GM23338 (cell line): ENCODE data around the gene MPO. TPM values are rescaled to one million over a fixed set of nuclear protein-coding genes. Genes with fewer than 3 reads are reported as not detected.

ENCODE experiments used
- ATAC-seq: fragments of 200-7000 bp; cut with Tn5 transposase; 3 replicates; pipeline ENCODE4 v1.9.1; 2020
- DNase-seq: peaks from one replicate; pipeline ENCODE4 v3.0.0-alpha.2; 2015; ENCODE audit warnings: low spot score
- H2AFZ ChIP-seq: fragments of 200-600 bp; sonication (generic); 2 replicates; pipeline ENCODE4 v1.8.0; 2016; ENCODE audit warnings: antibody characterized with exemption, mild to moderate bottlenecking, moderate library complexity
- H3F3A ChIP-seq: fragments of 200-600 bp; sonication (generic); replicated peaks from 2 replicates; pipeline ENCODE4 v1.8.0; 2017; ENCODE audit warnings: antibody characterized with exemption, mixed run types, low read depth
- H3K27ac ChIP-seq: fragments of 200-600 bp; sonication (generic); 2 replicates; pipeline ENCODE4 v1.6.1; 2016; ENCODE audit warnings: low read depth
- H3K27me3 ChIP-seq: fragments of 200-600 bp; sonication (generic); 2 replicates; pipeline ENCODE4 v1.8.0; 2016; ENCODE audit warnings: mild to moderate bottlenecking, mixed run types, moderate library complexity; ENCODE audit not compliant: insufficient read depth
- H3K36me3 ChIP-seq: fragments of 200-600 bp; sonication (generic); 2 replicates; pipeline ENCODE4 v1.8.0; 2016; ENCODE audit warnings: mild to moderate bottlenecking; ENCODE audit not compliant: insufficient read depth
- H3K4me1 ChIP-seq: fragments of 200-600 bp; sonication (generic); 2 replicates; pipeline ENCODE4 v1.8.0; 2016; ENCODE audit warnings: mild to moderate bottlenecking, moderate library complexity; ENCODE audit not compliant: insufficient read depth
- H3K4me2 ChIP-seq: fragments of 200-600 bp; sonication (generic); 2 replicates; pipeline ENCODE4 v1.7.1; 2017; ENCODE audit warnings: mixed run types
- H3K4me3 ChIP-seq: fragments of 200-600 bp; sonication (generic); 2 replicates; pipeline ENCODE4 v1.6.1; 2016; ENCODE audit warnings: mixed run types
- H3K79me2 ChIP-seq: fragments of 200-600 bp; sonication (generic); replicated peaks from 2 replicates; pipeline ENCODE4 v1.8.0; 2017; ENCODE audit warnings: mild to moderate bottlenecking; ENCODE audit not compliant: insufficient read depth
- H3K9me2 ChIP-seq: fragments of 200-600 bp; sonication (generic); 2 replicates; pipeline ENCODE4 v1.8.0; 2017; ENCODE audit not compliant: insufficient read depth
- H4K20me1 ChIP-seq: fragments of 200-600 bp; sonication (generic); replicated peaks from 2 replicates; pipeline ENCODE4 v1.8.0; 2017; ENCODE audit warnings: mild to moderate bottlenecking; ENCODE audit not compliant: insufficient read depth
- H3K27ac Mint-ChIP-seq: 2 replicates; pipeline ENCODE4 v1.8.0; 2020; ENCODE audit warnings: inconsistent platforms, mild to moderate bottlenecking, moderate library complexity, mixed read lengths
- H3K27me3 Mint-ChIP-seq: 3 replicates; pipeline ENCODE4 v1.8.0; 2022; ENCODE audit warnings: low read depth, mild to moderate bottlenecking, moderate library complexity, mixed read lengths, inconsistent platforms; ENCODE audit not compliant: insufficient read depth, poor library complexity
- H3K36me3 Mint-ChIP-seq: 3 replicates; pipeline ENCODE4 v1.8.0; 2021; ENCODE audit warnings: low read depth, mild to moderate bottlenecking, inconsistent platforms, moderate library complexity, mixed read lengths
- H3K4me1 Mint-ChIP-seq: 3 replicates; pipeline ENCODE4 v1.8.0; 2020; ENCODE audit warnings: mild to moderate bottlenecking, inconsistent platforms, mixed read lengths
- H3K4me3 Mint-ChIP-seq: 3 replicates; pipeline ENCODE4 v1.8.0; 2021; ENCODE audit warnings: moderate library complexity, mild to moderate bottlenecking, inconsistent platforms, mixed read lengths
- H3K9me3 Mint-ChIP-seq: 3 replicates; pipeline ENCODE4 v1.8.0; 2020; ENCODE audit warnings: moderate library complexity, mild to moderate bottlenecking, inconsistent platforms, mixed read lengths
- CREB1 ChIP-seq: fragments of 250-450 bp; sonication (Bioruptor Pico); IDR thresholded peaks from 2 replicates; pipeline ENCODE4 v1.5.0; 2020; ENCODE audit warnings: low read depth, mild to moderate bottlenecking, moderate library complexity
- EZH2 ChIP-seq: fragments of 200-600 bp; sonication (generic); IDR thresholded peaks from one replicate; pipeline ENCODE4 v1.8.0; 2017; ENCODE audit warnings: antibody characterized with exemption, mild to moderate bottlenecking, low read depth; ENCODE audit not compliant: unreplicated experiment
- EZH2phosphoT487 ChIP-seq: fragments of 200-600 bp; sonication (generic); IDR thresholded peaks from one replicate; pipeline ENCODE4 v1.8.1; 2018; ENCODE audit warnings: antibody characterized with exemption; ENCODE audit not compliant: unreplicated experiment
- JUNB ChIP-seq: IDR thresholded peaks from one replicate; pipeline ENCODE4 v1.6.1; 2016; ENCODE audit warnings: antibody characterized with exemption; ENCODE audit not compliant: unreplicated experiment
- NANOG ChIP-seq: IDR thresholded peaks from 2 replicates; pipeline ENCODE4 v1.6.1; 2016; ENCODE audit warnings: antibody characterized with exemption, borderline replicate concordance
- POLR2AphosphoS5 ChIP-seq: IDR thresholded peaks from 2 replicates; pipeline ENCODE4 v1.6.1; 2016; ENCODE audit warnings: antibody characterized with exemption, low read depth
- STAT1 ChIP-seq: IDR thresholded peaks from one replicate; pipeline ENCODE4 v1.6.1; 2016; ENCODE audit warnings: antibody characterized with exemption; ENCODE audit not compliant: unreplicated experiment
- ZNF114 ChIP-seq: fragments of 250-450 bp; sonication (Bioruptor Pico); IDR thresholded peaks from 2 replicates; pipeline ENCODE4 v1.5.0; 2020; ENCODE audit warnings: mild to moderate bottlenecking, moderate library complexity
- ZNF331 ChIP-seq: fragments of 250-450 bp; sonication (Bioruptor Pico); IDR thresholded peaks from 2 replicates; pipeline ENCODE4 v1.5.0; 2020; ENCODE audit warnings: low read depth, mild to moderate bottlenecking, moderate library complexity
- polyA plus RNA-seq: library from polyadenylated mRNA; unstranded; fragments of >200 nt; fragmentation: Nextera tagmentation; extraction: Ambion mirVana; gene quantifications from 2 replicates; pipeline ENCODE4 v1.2.1, GENCODE V29; 2016
- total RNA-seq: library from RNA; depleted of rRNA; stranded (reverse); fragments of >200 nt; shearing (Covaris generic); gene quantifications from 2 replicates; pipeline ENCODE4 v1.2.3, GENCODE V29; 2014
- TF ChIP-seq, protein P1 (sequence below): IDR thresholded peaks from 2 replicates; pipeline ENCODE4 v1.6.1; 2016; ENCODE audit warnings: antibody characterized with exemption
- TF ChIP-seq, protein P2 (sequence below), 2 experiments: fragments of 200-600 bp in 1 of 2; sonication (generic) in 1 of 2; conservative IDR thresholded peaks; 2 replicates each; pipeline versions ENCODE4 v1.5.1 to v1.6.1; 2016 to 2017; ENCODE audit warnings: antibody characterized with exemption in 2 of 2, low read depth in 2 of 2, mild to moderate bottlenecking in 2 of 2, moderate library complexity in 1 of 2
- TF ChIP-seq, protein P3 (sequence below): fragments of 250-450 bp; sonication (Bioruptor Pico); IDR thresholded peaks from 2 replicates; pipeline ENCODE4 v1.5.0; 2020; ENCODE audit warnings: mild to moderate bottlenecking, moderate library complexity
- TF ChIP-seq, protein P4 (sequence below): IDR thresholded peaks from one replicate; pipeline ENCODE4 v1.6.1; 2018; ENCODE audit warnings: antibody characterized with exemption; ENCODE audit not compliant: unreplicated experiment

Gene MPO
- total and polyA plus RNA-seq, 2 experiments from 2014 or later, result 0.08 TPM; not detected in 1

DNA sequence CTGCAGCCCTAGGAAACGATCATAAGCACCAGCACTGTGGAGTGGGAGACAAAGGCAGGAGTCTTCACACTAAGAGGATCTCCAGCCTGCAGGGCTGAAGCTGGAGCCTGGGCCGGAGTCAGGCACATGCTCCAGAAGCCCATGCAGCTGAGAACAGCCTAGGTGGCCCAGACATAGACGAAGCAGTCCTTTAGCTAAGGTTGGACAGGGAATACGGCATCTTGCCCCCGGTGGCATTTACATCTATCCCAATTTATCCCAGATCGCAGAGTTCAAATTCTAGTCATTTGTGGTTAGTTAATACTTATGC, 33.9 kb upstream of the MPO start:
- no peak for DNase-seq
- Histone ChIP-seq H2AFZ (no peak overlapping the region), H3F3A (no peaks in the 10 kb centered on the region), H3K36me3 (no peaks in the 10 kb centered on the region), H3K27ac (no peak overlapping the region), H3K9me2 (no peaks in the 10 kb centered on the region), H3K4me3 (no peak overlapping the region), H3K4me1 (no peaks in the 10 kb centered on the region), H3K4me2 (no peak overlapping the region), H4K20me1 (no peaks in the 10 kb centered on the region), H3K27me3 (no peaks in the 10 kb centered on the region), H3K79me2 (no peaks in the 10 kb centered on the region)
- no peak for TF ChIP-seq ZNF114 (CRISPR knock-in tag)
- no peak for TF ChIP-seq NANOG
- TF ChIP-seq, protein P1, sequence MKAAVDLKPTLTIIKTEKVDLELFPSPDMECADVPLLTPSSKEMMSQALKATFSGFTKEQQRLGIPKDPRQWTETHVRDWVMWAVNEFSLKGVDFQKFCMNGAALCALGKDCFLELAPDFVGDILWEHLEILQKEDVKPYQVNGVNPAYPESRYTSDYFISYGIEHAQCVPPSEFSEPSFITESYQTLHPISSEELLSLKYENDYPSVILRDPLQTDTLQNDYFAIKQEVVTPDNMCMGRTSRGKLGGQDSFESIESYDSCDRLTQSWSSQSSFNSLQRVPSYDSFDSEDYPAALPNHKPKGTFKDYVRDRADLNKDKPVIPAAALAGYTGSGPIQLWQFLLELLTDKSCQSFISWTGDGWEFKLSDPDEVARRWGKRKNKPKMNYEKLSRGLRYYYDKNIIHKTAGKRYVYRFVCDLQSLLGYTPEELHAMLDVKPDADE, result no peak
- TF ChIP-seq, protein P2, sequence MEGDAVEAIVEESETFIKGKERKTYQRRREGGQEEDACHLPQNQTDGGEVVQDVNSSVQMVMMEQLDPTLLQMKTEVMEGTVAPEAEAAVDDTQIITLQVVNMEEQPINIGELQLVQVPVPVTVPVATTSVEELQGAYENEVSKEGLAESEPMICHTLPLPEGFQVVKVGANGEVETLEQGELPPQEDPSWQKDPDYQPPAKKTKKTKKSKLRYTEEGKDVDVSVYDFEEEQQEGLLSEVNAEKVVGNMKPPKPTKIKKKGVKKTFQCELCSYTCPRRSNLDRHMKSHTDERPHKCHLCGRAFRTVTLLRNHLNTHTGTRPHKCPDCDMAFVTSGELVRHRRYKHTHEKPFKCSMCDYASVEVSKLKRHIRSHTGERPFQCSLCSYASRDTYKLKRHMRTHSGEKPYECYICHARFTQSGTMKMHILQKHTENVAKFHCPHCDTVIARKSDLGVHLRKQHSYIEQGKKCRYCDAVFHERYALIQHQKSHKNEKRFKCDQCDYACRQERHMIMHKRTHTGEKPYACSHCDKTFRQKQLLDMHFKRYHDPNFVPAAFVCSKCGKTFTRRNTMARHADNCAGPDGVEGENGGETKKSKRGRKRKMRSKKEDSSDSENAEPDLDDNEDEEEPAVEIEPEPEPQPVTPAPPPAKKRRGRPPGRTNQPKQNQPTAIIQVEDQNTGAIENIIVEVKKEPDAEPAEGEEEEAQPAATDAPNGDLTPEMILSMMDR (conservative IDR thresholded peaks at IDR 0.05; ENCODE audit: low read depth in 2 of 2), result no peak
- no peak for TF ChIP-seq ZNF331 (CRISPR knock-in tag)
- no peak for TF ChIP-seq EZH2phosphoT487
- TF ChIP-seq CREB1, result no peak
- TF ChIP-seq POLR2AphosphoS5, result no peak
- TF ChIP-seq, protein P3, sequence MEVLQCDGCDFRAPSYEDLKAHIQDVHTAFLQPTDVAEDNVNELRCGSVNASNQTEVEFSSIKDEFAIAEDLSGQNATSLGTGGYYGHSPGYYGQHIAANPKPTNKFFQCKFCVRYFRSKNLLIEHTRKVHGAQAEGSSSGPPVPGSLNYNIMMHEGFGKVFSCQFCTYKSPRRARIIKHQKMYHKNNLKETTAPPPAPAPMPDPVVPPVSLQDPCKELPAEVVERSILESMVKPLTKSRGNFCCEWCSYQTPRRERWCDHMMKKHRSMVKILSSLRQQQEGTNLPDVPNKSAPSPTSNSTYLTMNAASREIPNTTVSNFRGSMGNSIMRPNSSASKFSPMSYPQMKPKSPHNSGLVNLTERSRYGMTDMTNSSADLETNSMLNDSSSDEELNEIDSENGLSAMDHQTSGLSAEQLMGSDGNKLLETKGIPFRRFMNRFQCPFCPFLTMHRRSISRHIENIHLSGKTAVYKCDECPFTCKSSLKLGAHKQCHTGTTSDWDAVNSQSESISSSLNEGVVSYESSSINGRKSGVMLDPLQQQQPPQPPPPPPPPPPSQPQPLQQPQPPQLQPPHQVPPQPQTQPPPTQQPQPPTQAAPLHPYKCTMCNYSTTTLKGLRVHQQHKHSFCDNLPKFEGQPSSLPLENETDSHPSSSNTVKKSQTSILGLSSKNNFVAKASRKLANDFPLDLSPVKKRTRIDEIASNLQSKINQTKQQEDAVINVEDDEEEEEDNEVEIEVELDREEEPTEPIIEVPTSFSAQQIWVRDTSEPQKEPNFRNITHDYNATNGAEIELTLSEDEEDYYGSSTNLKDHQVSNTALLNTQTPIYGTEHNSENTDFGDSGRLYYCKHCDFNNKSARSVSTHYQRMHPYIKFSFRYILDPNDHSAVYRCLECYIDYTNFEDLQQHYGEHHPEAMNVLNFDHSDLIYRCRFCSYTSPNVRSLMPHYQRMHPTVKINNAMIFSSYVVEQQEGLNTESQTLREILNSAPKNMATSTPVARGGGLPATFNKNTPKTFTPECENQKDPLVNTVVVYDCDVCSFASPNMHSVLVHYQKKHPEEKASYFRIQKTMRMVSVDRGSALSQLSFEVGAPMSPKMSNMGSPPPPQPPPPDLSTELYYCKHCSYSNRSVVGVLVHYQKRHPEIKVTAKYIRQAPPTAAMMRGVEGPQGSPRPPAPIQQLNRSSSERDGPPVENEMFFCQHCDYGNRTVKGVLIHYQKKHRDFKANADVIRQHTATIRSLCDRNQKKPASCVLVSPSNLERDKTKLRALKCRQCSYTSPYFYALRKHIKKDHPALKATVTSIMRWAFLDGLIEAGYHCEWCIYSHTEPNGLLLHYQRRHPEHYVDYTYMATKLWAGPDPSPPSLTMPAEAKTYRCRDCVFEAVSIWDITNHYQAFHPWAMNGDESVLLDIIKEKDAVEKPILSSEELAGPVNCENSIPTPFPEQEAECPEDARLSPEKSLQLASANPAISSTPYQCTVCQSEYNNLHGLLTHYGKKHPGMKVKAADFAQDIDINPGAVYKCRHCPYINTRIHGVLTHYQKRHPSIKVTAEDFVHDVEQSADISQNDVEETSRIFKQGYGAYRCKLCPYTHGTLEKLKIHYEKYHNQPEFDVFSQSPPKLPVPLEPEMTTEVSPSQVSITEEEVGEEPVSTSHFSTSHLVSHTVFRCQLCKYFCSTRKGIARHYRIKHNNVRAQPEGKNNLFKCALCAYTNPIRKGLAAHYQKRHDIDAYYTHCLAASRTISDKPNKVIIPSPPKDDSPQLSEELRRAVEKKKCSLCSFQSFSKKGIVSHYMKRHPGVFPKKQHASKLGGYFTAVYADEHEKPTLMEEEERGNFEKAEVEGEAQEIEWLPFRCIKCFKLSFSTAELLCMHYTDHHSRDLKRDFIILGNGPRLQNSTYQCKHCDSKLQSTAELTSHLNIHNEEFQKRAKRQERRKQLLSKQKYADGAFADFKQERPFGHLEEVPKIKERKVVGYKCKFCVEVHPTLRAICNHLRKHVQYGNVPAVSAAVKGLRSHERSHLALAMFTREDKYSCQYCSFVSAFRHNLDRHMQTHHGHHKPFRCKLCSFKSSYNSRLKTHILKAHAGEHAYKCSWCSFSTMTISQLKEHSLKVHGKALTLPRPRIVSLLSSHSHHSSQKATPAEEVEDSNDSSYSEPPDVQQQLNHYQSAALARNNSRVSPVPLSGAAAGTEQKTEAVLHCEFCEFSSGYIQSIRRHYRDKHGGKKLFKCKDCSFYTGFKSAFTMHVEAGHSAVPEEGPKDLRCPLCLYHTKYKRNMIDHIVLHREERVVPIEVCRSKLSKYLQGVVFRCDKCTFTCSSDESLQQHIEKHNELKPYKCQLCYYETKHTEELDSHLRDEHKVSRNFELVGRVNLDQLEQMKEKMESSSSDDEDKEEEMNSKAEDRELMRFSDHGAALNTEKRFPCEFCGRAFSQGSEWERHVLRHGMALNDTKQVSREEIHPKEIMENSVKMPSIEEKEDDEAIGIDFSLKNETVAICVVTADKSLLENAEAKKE (CRISPR knock-in tag), result no peak
- no peak for TF ChIP-seq EZH2
- TF ChIP-seq, protein P4, sequence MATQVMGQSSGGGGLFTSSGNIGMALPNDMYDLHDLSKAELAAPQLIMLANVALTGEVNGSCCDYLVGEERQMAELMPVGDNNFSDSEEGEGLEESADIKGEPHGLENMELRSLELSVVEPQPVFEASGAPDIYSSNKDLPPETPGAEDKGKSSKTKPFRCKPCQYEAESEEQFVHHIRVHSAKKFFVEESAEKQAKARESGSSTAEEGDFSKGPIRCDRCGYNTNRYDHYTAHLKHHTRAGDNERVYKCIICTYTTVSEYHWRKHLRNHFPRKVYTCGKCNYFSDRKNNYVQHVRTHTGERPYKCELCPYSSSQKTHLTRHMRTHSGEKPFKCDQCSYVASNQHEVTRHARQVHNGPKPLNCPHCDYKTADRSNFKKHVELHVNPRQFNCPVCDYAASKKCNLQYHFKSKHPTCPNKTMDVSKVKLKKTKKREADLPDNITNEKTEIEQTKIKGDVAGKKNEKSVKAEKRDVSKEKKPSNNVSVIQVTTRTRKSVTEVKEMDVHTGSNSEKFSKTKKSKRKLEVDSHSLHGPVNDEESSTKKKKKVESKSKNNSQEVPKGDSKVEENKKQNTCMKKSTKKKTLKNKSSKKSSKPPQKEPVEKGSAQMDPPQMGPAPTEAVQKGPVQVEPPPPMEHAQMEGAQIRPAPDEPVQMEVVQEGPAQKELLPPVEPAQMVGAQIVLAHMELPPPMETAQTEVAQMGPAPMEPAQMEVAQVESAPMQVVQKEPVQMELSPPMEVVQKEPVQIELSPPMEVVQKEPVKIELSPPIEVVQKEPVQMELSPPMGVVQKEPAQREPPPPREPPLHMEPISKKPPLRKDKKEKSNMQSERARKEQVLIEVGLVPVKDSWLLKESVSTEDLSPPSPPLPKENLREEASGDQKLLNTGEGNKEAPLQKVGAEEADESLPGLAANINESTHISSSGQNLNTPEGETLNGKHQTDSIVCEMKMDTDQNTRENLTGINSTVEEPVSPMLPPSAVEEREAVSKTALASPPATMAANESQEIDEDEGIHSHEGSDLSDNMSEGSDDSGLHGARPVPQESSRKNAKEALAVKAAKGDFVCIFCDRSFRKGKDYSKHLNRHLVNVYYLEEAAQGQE, result no peak
- TF ChIP-seq JUNB, result no peak
- TF ChIP-seq STAT1, result no peak
- Mint-ChIP-seq H3K4me1 (peaks cover 12% of the 10 kb centered on the region), H3K36me3 (no peaks in the 10 kb centered on the region), H3K4me3 (no peak overlapping the region), H3K27me3 (peaks cover under 1% of the 10 kb centered on the region), H3K9me3 (no peaks in the 10 kb centered on the region), H3K27ac (no peak overlapping the region)
- ATAC-seq, result no peak
